K562 (cell line): ENCODE measurements around the gene POP7. TPM values are rescaled to one million over a fixed set of nuclear protein-coding genes. Genes with fewer than 3 reads are reported as not detected.

Experiments used
- ASH1L ChIP-seq: fragments of 450-650 bp; IDR thresholded peaks from 2 replicates; pipeline ENCODE4 v1.6.1; 2018; ENCODE audit warnings: borderline replicate concordance, mild to moderate bottlenecking, low read depth; ENCODE audit not compliant: partially characterized antibody
- CEBPZ ChIP-seq: fragments of 150-350 bp; IDR thresholded peaks from 2 replicates; pipeline ENCODE4 v1.6.1; 2014; ENCODE audit warnings: low read depth, mild to moderate bottlenecking, low read length, borderline replicate concordance
- ETV5 ChIP-seq: sonication (generic); formaldehyde crosslinking; IDR thresholded peaks from 2 replicates; pipeline ENCODE4 v1.4.0; 2020; ENCODE audit warnings: low read depth, mild to moderate bottlenecking, missing genetic modification reagents
- GMEB1 ChIP-seq: fragments of 250-450 bp; sonication (Bioruptor Pico); IDR thresholded peaks from 2 replicates; pipeline ENCODE4 v1.4.0; 2020; ENCODE audit warnings: mild to moderate bottlenecking
- HIVEP1 ChIP-seq: fragments of 250-450 bp; sonication (Bioruptor Pico); IDR thresholded peaks from 2 replicates; pipeline ENCODE4 v1.4.0; 2020; ENCODE audit warnings: mild to moderate bottlenecking
- MEF2A ChIP-seq: IDR thresholded peaks from 2 replicates; pipeline ENCODE4 v1.6.1; 2011; ENCODE audit warnings: low read depth, mild to moderate bottlenecking, low read length, moderate library complexity; ENCODE audit not compliant: control insufficient read depth
- NCOA4 ChIP-seq: fragments of 450-650 bp; IDR thresholded peaks from 2 replicates; pipeline ENCODE4 v1.6.1; 2018; ENCODE audit warnings: mild to moderate bottlenecking; ENCODE audit not compliant: partially characterized antibody
- NUFIP1 ChIP-seq: fragments of 450-650 bp; IDR thresholded peaks from 2 replicates; pipeline ENCODE4 v1.6.1; 2018; ENCODE audit not compliant: partially characterized antibody
- PHF8 ChIP-seq: fragments of 200-600 bp; sonication (generic); IDR thresholded peaks from 2 replicates; pipeline ENCODE4 v1.6.1; 2012; ENCODE audit warnings: mixed run types, mild to moderate bottlenecking, inconsistent platforms, low read length, moderate library complexity, borderline replicate concordance
- PHTF2 ChIP-seq: fragments of 250-450 bp; sonication (Bioruptor Pico); IDR thresholded peaks from 2 replicates; pipeline ENCODE4 v1.5.0; 2021; ENCODE audit warnings: mild to moderate bottlenecking
- PML ChIP-seq: IDR thresholded peaks from 2 replicates; pipeline ENCODE4 v1.6.1; 2012; ENCODE audit warnings: low read length, inconsistent platforms
- RAD21 ChIP-seq, 2 experiments: fragments of 250-450 bp in 1 of 2; fragments of 450-650 bp in 1 of 2; sonication (Bioruptor Pico) in 1 of 2; formaldehyde crosslinking in 1 of 2; IDR thresholded peaks in 1 of 2; conservative IDR thresholded peaks in 1 of 2; 2 replicates each; pipeline versions ENCODE4 v1.4.0 to v1.8.0; 2020 to 2022; ENCODE audit warnings: mild to moderate bottlenecking in 2 of 2, moderate library complexity in 1 of 2
- SREBF2 ChIP-seq: sonication (generic); formaldehyde crosslinking; IDR thresholded peaks from 2 replicates; pipeline ENCODE4 v1.4.0; 2020; ENCODE audit warnings: mild to moderate bottlenecking, missing genetic modification reagents
- TCF3 ChIP-seq: sonication (generic); formaldehyde crosslinking; IDR thresholded peaks from 2 replicates; pipeline ENCODE4 v1.4.0; 2020; ENCODE audit warnings: mild to moderate bottlenecking, missing genetic modification reagents
- TGIF2 ChIP-seq: sonication (generic); formaldehyde crosslinking; IDR thresholded peaks from 2 replicates; pipeline ENCODE4 v1.8.1; 2022; ENCODE audit warnings: mild to moderate bottlenecking, missing genetic modification reagents, moderate library complexity
- ZBTB17 ChIP-seq: fragments of 450-650 bp; formaldehyde crosslinking; IDR thresholded peaks from 2 replicates; pipeline ENCODE4 v1.4.0; 2020; ENCODE audit warnings: mild to moderate bottlenecking
- ZBTB7A ChIP-seq: IDR thresholded peaks from 2 replicates; pipeline ENCODE4 v1.6.1; 2011; ENCODE audit warnings: low read depth, mild to moderate bottlenecking, low read length, moderate library complexity, borderline replicate concordance; ENCODE audit not compliant: control insufficient read depth
- ZNF583 ChIP-seq: fragments of 250-450 bp; sonication (Bioruptor Pico); IDR thresholded peaks from 2 replicates; pipeline ENCODE4 v1.4.0; 2020
- ZNF655 ChIP-seq: fragments of 250-450 bp; sonication (Bioruptor Pico); IDR thresholded peaks from 2 replicates; pipeline ENCODE4 v1.5.0; 2021
- ZNF717 ChIP-seq: fragments of 250-450 bp; sonication (Bioruptor Pico); IDR thresholded peaks from 2 replicates; pipeline ENCODE4 v1.5.0; 2021
- polyA plus RNA-seq, 8 experiments: library from polyadenylated mRNA; depleted of rRNA in 4 of 8; stranded (reverse) in 5 of 8; unstranded in 3 of 8; fragments of >200 nt; fragmentation: Nextera tagmentation in 2 of 8; fragmentation: Illumina TruSeq in 1 of 8; extraction: Ambion mirVana in 2 of 8; extraction: Trizol in 1 of 8; gene quantifications; 2 replicates each; pipeline versions ENCODE4 v1.2.1 to v1.2.3, GENCODE V29; 2011 to 2014; ENCODE audit warnings: inconsistent platforms in 1 of 8, missing spikeins in 1 of 8
- total RNA-seq, 7 experiments: library from RNA; depleted of rRNA in 6 of 7; stranded (reverse); fragments of >200 nt in 6 of 7; fragmentation: Illumina TruSeq in 2 of 7; extraction: Trizol in 2 of 7; gene quantifications; 2 replicates each; pipeline versions ENCODE4 v1.2.1 to v1.2.3, GENCODE V29; 2011 to 2021; ENCODE audit warnings: low replicate concordance in 1 of 7
- TF ChIP-seq, protein P1 (sequence below): fragments of 450-650 bp; formaldehyde crosslinking; IDR thresholded peaks from 2 replicates; pipeline ENCODE4 v1.4.0; 2022; ENCODE audit warnings: missing genetic modification characterization

Gene POP7
- total and polyA plus RNA-seq, 9 of the 15 experiments (the other 6 are each of a cell fraction or from before 2014, with no cell fraction given) = 11.5 to 163 (median 68.9) TPM

DNA sequence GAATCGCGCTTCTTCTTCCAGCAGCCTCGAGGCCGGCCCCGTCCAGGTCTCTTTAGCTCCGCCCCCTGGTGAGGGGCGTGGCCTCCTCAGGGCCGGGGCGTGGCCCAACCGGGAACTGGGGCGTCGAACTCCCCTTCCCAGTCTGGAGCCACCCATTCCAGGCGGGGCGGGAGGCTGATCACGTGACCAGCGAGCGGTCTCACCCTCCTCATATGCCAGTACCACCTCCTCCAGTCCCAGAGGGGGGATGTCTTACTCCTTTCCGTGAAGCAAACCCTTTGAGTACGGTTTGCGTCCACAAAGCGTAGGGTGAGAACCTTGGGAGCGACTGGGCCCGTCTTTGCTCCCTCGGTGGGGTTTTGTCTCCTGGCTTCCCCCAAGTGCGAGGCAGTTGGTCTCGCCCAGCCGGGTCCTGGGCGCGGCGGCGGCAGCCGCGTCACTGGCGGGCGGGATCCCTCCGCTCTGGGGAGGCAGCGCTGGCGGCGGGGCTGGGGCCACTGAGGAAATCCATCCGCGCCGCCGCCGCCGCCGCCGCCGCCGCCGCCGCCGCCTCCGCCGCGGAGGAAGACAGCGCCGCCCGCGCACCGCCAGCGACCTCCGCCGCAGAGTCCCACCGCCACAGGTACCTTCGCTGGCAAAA lies 32.5 kb upstream of the POP7 start, which contains the start of gene GNB2 (continued):
- TF ChIP-seq, protein P1, sequence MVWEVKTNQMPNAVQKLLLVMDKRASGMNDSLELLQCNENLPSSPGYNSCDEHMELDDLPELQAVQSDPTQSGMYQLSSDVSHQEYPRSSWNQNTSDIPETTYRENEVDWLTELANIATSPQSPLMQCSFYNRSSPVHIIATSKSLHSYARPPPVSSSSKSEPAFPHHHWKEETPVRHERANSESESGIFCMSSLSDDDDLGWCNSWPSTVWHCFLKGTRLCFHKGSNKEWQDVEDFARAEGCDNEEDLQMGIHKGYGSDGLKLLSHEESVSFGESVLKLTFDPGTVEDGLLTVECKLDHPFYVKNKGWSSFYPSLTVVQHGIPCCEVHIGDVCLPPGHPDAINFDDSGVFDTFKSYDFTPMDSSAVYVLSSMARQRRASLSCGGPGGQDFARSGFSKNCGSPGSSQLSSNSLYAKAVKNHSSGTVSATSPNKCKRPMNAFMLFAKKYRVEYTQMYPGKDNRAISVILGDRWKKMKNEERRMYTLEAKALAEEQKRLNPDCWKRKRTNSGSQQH (CRISPR knock-in tag) = no peak
- TF ChIP-seq ZNF655 (CRISPR knock-in tag) (no peak), ZBTB17 (0 out of 2 replicates have a peak, but pooled peaks have one; percentile 58), GMEB1 (CRISPR knock-in tag) (peak; percentile 83), NCOA4 (no peak), TCF3 (0 out of 2 replicates have a peak, but pooled peaks have one; percentile 22), ZBTB7A (peak; percentile 77), TGIF2 (CRISPR knock-in tag) (no peak), ASH1L (peak; percentile 87), PHF8 (peak; percentile 13; the same call in 1 of the 2 replicates), NUFIP1 (peak; percentile 95), CEBPZ (no peak), ETV5 (CRISPR knock-in tag) (peak; percentile 35; the same call in 1 of the 2 replicates), PML (0 out of 2 replicates have a peak, but pooled peaks have one; percentile 36), RAD21 (CRISPR knock-in tag; conservative IDR thresholded peaks at IDR 0.05 in 1 of 2, IDR thresholded peaks at IDR 0.05 in 1 of 2) (peak in 1 of 2 experiments; percentile 28; a peak in 1 of 4 replicates), SREBF2 (CRISPR knock-in tag) (no peak), PHTF2 (no peak), ZNF717 (CRISPR knock-in tag) (no peak), ZNF583 (CRISPR knock-in tag) (peak; percentile 76; the same call in 1 of the 2 replicates), HIVEP1 (CRISPR knock-in tag) (peak; percentile 62; the same call in 1 of the 2 replicates), MEF2A (no peak)
